H9 (cell line): ENCODE measurements around the gene WDR33. TPM values are rescaled to one million over a fixed set of nuclear protein-coding genes. Genes with fewer than 3 reads are reported as not detected.

Source experiments
- DNase-seq: peaks from one replicate; pipeline ENCODE4 v3.0.0-alpha.2; 2017
- H2AFZ ChIP-seq: one replicate; pipeline ENCODE4 v1.6.1; 2013; ENCODE audit warnings: mild to moderate bottlenecking, low read length, control low read depth, moderate library complexity
- H2AK5ac ChIP-seq: 2 replicates; pipeline ENCODE4 v1.6.1; 2013; ENCODE audit warnings: low read length, control low read depth, mixed read lengths; ENCODE audit not compliant: insufficient read length
- H2BK120ac ChIP-seq: one replicate; pipeline ENCODE4 v1.6.1; 2013; ENCODE audit warnings: low read depth, mild to moderate bottlenecking, low read length, control low read depth, inconsistent platforms; ENCODE audit not compliant: poor library complexity, severe bottlenecking
- H2BK12ac ChIP-seq: 2 replicates; pipeline ENCODE4 v1.6.1; 2013; ENCODE audit warnings: low read length, control low read depth, mixed read lengths, low read depth; ENCODE audit not compliant: insufficient read length
- H2BK15ac ChIP-seq: 2 replicates; pipeline ENCODE4 v1.6.1; 2013; ENCODE audit warnings: low read depth, low read length, control low read depth
- H2BK20ac ChIP-seq: one replicate; pipeline ENCODE4 v1.6.1; 2013; ENCODE audit warnings: low read depth, mild to moderate bottlenecking, low read length, control low read depth, inconsistent platforms; ENCODE audit not compliant: poor library complexity, severe bottlenecking
- H2BK5ac ChIP-seq: 2 replicates; pipeline ENCODE4 v1.6.1; 2013; ENCODE audit warnings: low read length, control low read depth, mixed read lengths; ENCODE audit not compliant: insufficient read length
- H3K14ac ChIP-seq: 2 replicates; pipeline ENCODE4 v1.6.1; 2013; ENCODE audit warnings: low read length, control low read depth; ENCODE audit not compliant: insufficient read depth
- H3K18ac ChIP-seq: 2 replicates; pipeline ENCODE4 v1.6.1; 2013; ENCODE audit warnings: low read depth, mild to moderate bottlenecking, mixed read lengths, low read length, control low read depth; ENCODE audit not compliant: insufficient read length
- H3K23ac ChIP-seq: 2 replicates; pipeline ENCODE4 v1.6.1; 2013; ENCODE audit warnings: low read length, control low read depth, mixed read lengths, low read depth; ENCODE audit not compliant: insufficient read length
- H3K23me2 ChIP-seq: 2 replicates; pipeline ENCODE4 v1.6.1; 2013; ENCODE audit warnings: low read depth, mild to moderate bottlenecking, mixed read lengths, low read length, control low read depth; ENCODE audit not compliant: insufficient read length, poor library complexity, severe bottlenecking
- H3K27ac ChIP-seq: 2 replicates; pipeline ENCODE4 v1.5.1; 2013; ENCODE audit warnings: low read length, control low read depth, mixed read lengths, low read depth; ENCODE audit not compliant: insufficient read length
- H3K27me3 ChIP-seq: 2 replicates; pipeline ENCODE4 v1.6.1; 2013; ENCODE audit warnings: low read length, control low read depth, inconsistent platforms; ENCODE audit not compliant: insufficient read depth
- H3K4ac ChIP-seq: 2 replicates; pipeline ENCODE4 v1.6.1; 2013; ENCODE audit warnings: low read depth, mild to moderate bottlenecking, control low read depth, inconsistent platforms, low read length, moderate library complexity
- H3K4me1 ChIP-seq: 2 replicates; pipeline ENCODE4 v1.6.1; 2013; ENCODE audit warnings: low read length, control low read depth, inconsistent platforms; ENCODE audit not compliant: insufficient read depth
- H3K4me2 ChIP-seq: 2 replicates; pipeline ENCODE4 v1.6.1; 2013; ENCODE audit warnings: low read length, control low read depth, mixed read lengths; ENCODE audit not compliant: insufficient read length, insufficient read depth
- H3K56ac ChIP-seq: 2 replicates; pipeline ENCODE4 v1.6.1; 2013; ENCODE audit warnings: low read depth, mild to moderate bottlenecking, mixed read lengths, low read length, control low read depth; ENCODE audit not compliant: insufficient read length
- H3K79me1 ChIP-seq: 2 replicates; pipeline ENCODE4 v1.6.1; 2013; ENCODE audit warnings: low read depth, mild to moderate bottlenecking, moderate library complexity, low read length, control low read depth, inconsistent platforms; ENCODE audit not compliant: insufficient read depth, poor library complexity, severe bottlenecking
- H3K79me2 ChIP-seq: 2 replicates; pipeline ENCODE4 v1.6.1; 2013; ENCODE audit warnings: low read length, control low read depth, inconsistent platforms; ENCODE audit not compliant: insufficient read depth
- H3K9ac ChIP-seq: 2 replicates; pipeline ENCODE4 v1.6.1; 2013; ENCODE audit warnings: low read length, control low read depth, mixed read lengths; ENCODE audit not compliant: insufficient read length; ENCODE audit errors: extremely low read depth
- H3K9me3 ChIP-seq: one replicate; pipeline ENCODE4 v1.6.1; 2013; ENCODE audit warnings: low read depth, low read length, inconsistent platforms; ENCODE audit not compliant: control insufficient read depth
- H3T11ph ChIP-seq: one replicate; pipeline ENCODE4 v1.6.1; 2013; ENCODE audit warnings: mild to moderate bottlenecking, low read length, control low read depth, inconsistent platforms
- H4K20me1 ChIP-seq: one replicate; pipeline ENCODE4 v1.6.1; 2013; ENCODE audit not compliant: control insufficient read depth, insufficient read length, insufficient read depth
- H4K5ac ChIP-seq: 2 replicates; pipeline ENCODE4 v1.6.1; 2013; ENCODE audit warnings: low read depth, mild to moderate bottlenecking, mixed read lengths, low read length, control low read depth; ENCODE audit not compliant: insufficient read length
- H4K8ac ChIP-seq: replicated peaks from 2 replicates; pipeline ENCODE4 v1.6.1; 2013; ENCODE audit warnings: low read length, control low read depth, mixed read lengths, low read depth; ENCODE audit not compliant: insufficient read length
- H4K91ac ChIP-seq: 2 replicates; pipeline ENCODE4 v1.6.1; 2013; ENCODE audit warnings: low read depth, mild to moderate bottlenecking, moderate library complexity, mixed read lengths, low read length, control low read depth; ENCODE audit not compliant: insufficient read length
- H3K27ac Mint-ChIP-seq, 3 experiments: 2 replicates in 2 of 3; 3 replicates in 1 of 3; pipeline ENCODE4 v1.8.0; 2020 to 2021; ENCODE audit warnings: mixed read lengths in 3 of 3, mild to moderate bottlenecking in 1 of 3, moderate library complexity in 1 of 3
- H3K27me3 Mint-ChIP-seq: 2 replicates; pipeline ENCODE4 v1.8.0; 2021; ENCODE audit warnings: low read depth, mild to moderate bottlenecking, moderate library complexity, mixed read lengths
- H3K36me3 Mint-ChIP-seq, 3 experiments: 2 replicates in 2 of 3; 3 replicates in 1 of 3; pipeline ENCODE4 v1.8.0; 2020 to 2021; ENCODE audit warnings: low read depth in 3 of 3, mixed read lengths in 3 of 3; ENCODE audit not compliant: insufficient read depth in 1 of 3
- H3K4me1 Mint-ChIP-seq, 2 experiments: 2 replicates each; pipeline ENCODE4 v1.8.0; 2020; ENCODE audit warnings: mixed read lengths in 2 of 2
- H3K4me3 Mint-ChIP-seq, 2 experiments: 2 replicates in 1 of 2; 3 replicates in 1 of 2; pipeline ENCODE4 v1.8.0; 2020 to 2021; ENCODE audit warnings: mild to moderate bottlenecking in 2 of 2, mixed read lengths in 2 of 2, moderate library complexity in 1 of 2
- H3K9me3 Mint-ChIP-seq, 2 experiments: 2 replicates in 1 of 2; 3 replicates in 1 of 2; pipeline ENCODE4 v1.8.0; 2020; ENCODE audit warnings: mild to moderate bottlenecking in 2 of 2, mixed read lengths in 2 of 2, moderate library complexity in 1 of 2
- WGBS: extraction: QIAGEN DNeasy Blood & Tissue Kit; methylation state at CpG from one replicate; pipeline ENCODE4 v1.1.7; 2013; ENCODE audit warnings: missing lambda C conversion rate, low lambda C conversion rate, mixed read lengths; ENCODE audit not compliant: insufficient read length; ENCODE audit errors: extremely low coverage; 5-methylcytosine and 5-hydroxymethylcytosine counted together
- total RNA-seq: library from RNA; stranded (reverse); gene quantifications from 2 replicates; pipeline ENCODE4 v1.2.1, GENCODE V29; 2021
- TF ChIP-seq, protein P1 (sequence below): fragments of 200-600 bp; sonication (generic); conservative IDR thresholded peaks from 3 replicates; pipeline ENCODE4 v1.8.0; 2021; ENCODE audit warnings: antibody characterized with exemption, mild to moderate bottlenecking

The WDR33 gene
- total RNA-seq, 1 experiment from 2014 or later, result 86.0 TPM

DNA sequence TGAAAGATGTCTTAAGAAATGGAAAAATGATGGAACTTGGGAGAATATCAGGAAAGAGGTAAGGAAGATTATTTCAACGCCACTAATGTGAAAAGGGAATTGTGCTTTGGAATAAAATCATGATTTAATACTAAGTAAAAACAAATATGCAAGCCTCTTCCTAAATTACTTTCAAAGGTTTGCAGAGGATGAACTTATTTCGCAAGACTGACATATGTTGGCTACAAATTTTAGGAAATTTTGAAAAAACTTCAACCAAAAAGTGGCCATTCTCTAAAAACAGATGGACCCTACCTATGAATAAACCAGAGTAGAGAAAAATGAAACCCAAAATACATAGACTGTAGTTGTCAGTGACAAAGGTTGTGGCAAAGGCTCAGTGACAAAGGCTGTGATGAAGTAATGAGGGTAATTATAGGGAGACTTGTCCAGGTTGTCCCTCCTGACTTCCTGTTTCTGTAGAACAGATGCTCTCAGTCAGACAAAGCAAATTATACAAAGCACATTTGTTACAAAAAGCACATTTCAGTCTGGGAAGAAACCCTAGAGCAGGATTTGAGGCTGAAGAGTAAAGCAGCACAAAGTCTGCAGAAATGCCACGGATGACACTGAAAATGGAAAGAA lies 70.2 kb downstream of the WDR33 start:
- TF ChIP-seq, protein P1, sequence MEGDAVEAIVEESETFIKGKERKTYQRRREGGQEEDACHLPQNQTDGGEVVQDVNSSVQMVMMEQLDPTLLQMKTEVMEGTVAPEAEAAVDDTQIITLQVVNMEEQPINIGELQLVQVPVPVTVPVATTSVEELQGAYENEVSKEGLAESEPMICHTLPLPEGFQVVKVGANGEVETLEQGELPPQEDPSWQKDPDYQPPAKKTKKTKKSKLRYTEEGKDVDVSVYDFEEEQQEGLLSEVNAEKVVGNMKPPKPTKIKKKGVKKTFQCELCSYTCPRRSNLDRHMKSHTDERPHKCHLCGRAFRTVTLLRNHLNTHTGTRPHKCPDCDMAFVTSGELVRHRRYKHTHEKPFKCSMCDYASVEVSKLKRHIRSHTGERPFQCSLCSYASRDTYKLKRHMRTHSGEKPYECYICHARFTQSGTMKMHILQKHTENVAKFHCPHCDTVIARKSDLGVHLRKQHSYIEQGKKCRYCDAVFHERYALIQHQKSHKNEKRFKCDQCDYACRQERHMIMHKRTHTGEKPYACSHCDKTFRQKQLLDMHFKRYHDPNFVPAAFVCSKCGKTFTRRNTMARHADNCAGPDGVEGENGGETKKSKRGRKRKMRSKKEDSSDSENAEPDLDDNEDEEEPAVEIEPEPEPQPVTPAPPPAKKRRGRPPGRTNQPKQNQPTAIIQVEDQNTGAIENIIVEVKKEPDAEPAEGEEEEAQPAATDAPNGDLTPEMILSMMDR, result no peak
- Histone ChIP-seq H2BK120ac (no peak overlapping the region), H3K79me1 (no peaks in the 10 kb centered on the region), H3K23me2 (no peaks in the 10 kb centered on the region), H3K4ac (no peak overlapping the region), H3K18ac (no peak overlapping the region), H4K91ac (no peak overlapping the region), H2AK5ac (no peak overlapping the region), H3K23ac (no peak overlapping the region), H3K4me2 (no peak overlapping the region), H3K9me3 (no peaks in the 10 kb centered on the region), H2AFZ (no peak overlapping the region), H4K5ac (no peak overlapping the region), H2BK20ac (no peak overlapping the region), H3K14ac (no peak overlapping the region), H3K4me1 (no peaks in the 10 kb centered on the region), H4K8ac (no peak overlapping the region), H3T11ph (no peak overlapping the region), H2BK15ac (no peak overlapping the region), H3K27ac (no peak overlapping the region), H2BK5ac (no peak overlapping the region), H2BK12ac (no peak overlapping the region), H3K9ac (no peak overlapping the region), H3K27me3 (no peaks in the 10 kb centered on the region), H4K20me1 (no peaks in the 10 kb centered on the region), H3K79me2 (no peaks in the 10 kb centered on the region), H3K56ac (no peak overlapping the region)
- no peak for DNase-seq
- H3K27ac Mint-ChIP-seq, result peak overlapping the region in 2 of 3 experiments; percentile 22 to 83; a peak in 4 of 7 replicates
- no CpG with 5 or more reads among the region's 3 CpGs for WGBS
- peaks cover 2 to 42% (median 38%) of the 10 kb centered on the region in 3 experiments; a peak in 5 of 7 replicates for H3K36me3 Mint-ChIP-seq
- H3K4me3 Mint-ChIP-seq, result no peak overlapping the region
- no peaks in the 10 kb centered on the region for H3K4me1 Mint-ChIP-seq
- no peaks in the 10 kb centered on the region for H3K9me3 Mint-ChIP-seq
- no peaks in the 10 kb centered on the region for H3K27me3 Mint-ChIP-seq
